Subcutaneous abdominal adipose tissue (tissue), 5 donors: ENCODE results near the gene PLIN3.
"Not testable (repeated sequence)": the region's sequence is repeated elsewhere in the genome, so short reads cannot be mapped to it uniquely, and the experiment has no call there.

Experiments
- H3K27ac ChIP-seq: one replicate; pipeline ENCODE4 v1.7.0; 2013; ENCODE audit warnings: low read depth, mild to moderate bottlenecking, inconsistent platforms, low read length, moderate library complexity
- H3K27me3 ChIP-seq, 5 donors: one replicate each; pipeline ENCODE4 v1.7.0; 2013; ENCODE audit warnings: low read length in 5 of 5, inconsistent platforms in 1 of 5; ENCODE audit not compliant: control insufficient read depth in 5 of 5, insufficient read depth in 4 of 5
- H3K36me3 ChIP-seq, 5 donors: one replicate each; pipeline ENCODE4 v1.7.0; 2013; ENCODE audit warnings: low read length in 5 of 5; ENCODE audit not compliant: control insufficient read depth in 5 of 5, insufficient read depth in 5 of 5
- H3K4me1 ChIP-seq, 5 donors: one replicate each; pipeline ENCODE4 v1.7.0; 2013; ENCODE audit warnings: low read length in 5 of 5, mild to moderate bottlenecking in 3 of 5, moderate library complexity in 1 of 5; ENCODE audit not compliant: control insufficient read depth in 5 of 5, insufficient read depth in 5 of 5
- H3K4me3 ChIP-seq, 5 donors: one replicate each; pipeline ENCODE4 v1.7.0; 2013; ENCODE audit warnings: low read length in 5 of 5, low read depth in 1 of 5
- H3K9ac ChIP-seq, 5 donors: one replicate each; pipeline ENCODE4 v1.7.0; 2013; ENCODE audit warnings: low read length in 5 of 5, mild to moderate bottlenecking in 4 of 5, moderate library complexity in 3 of 5
- H3K9me3 ChIP-seq, 5 donors: one replicate each; pipeline ENCODE4 v1.7.0; 2013; ENCODE audit warnings: low read length in 5 of 5; ENCODE audit not compliant: control insufficient read depth in 5 of 5
- donor health status: healthy.
- donor health status: healthy.
- donor health status: healthy.
- donor health status: healthy.
- donor health status: healthy.

PLIN3 gene

GRCh38 chr19:4909897-4910593, 42.6 kb upstream of the PLIN3 start:
- Histone ChIP-seq H3K36me3 (no peaks in the 10 kb centered on the region), H3K9ac (peak overlapping the region in 4 of 5 donors; percentile 4 to 56 (median 50)), H3K9me3 (no peaks in the 10 kb centered on the region), H3K27me3 (peaks cover 0 to 15% (median 8%) of the 10 kb centered on the region in 5 donors), H3K27ac (no peak overlapping the region), H3K4me1 (peaks cover 3 to 39% (median 30%) of the 10 kb centered on the region in 5 donors), H3K4me3 (peak overlapping the region; percentile 49 to 67 (median 55))

- Histone ChIP-seq H3K27ac (no peak within 1 kb of the TSS), H3K4me3 (peak within 1 kb of the TSS; percentile 49 to 67 (median 55)), H3K27me3 (peaks cover 0 to 12% (median 8%) of the 10 kb centered on the region in 5 donors), H3K9me3 (no peaks in the 10 kb centered on the region), H3K4me1 (peaks cover 3 to 32% (median 26%) of the 10 kb centered on the region in 5 donors), H3K36me3 (no peaks in the 10 kb centered on the region), H3K9ac (peak within 1 kb of the TSS in 3 of 5 donors; percentile 48 to 56 (median 51))
Measured at GRCh38 chr19:4909156-4909896, 41.9 kb upstream of the PLIN3 start, which contains the start of gene UHRF1. Gene UHRF1, plus strand, starts transcription at chr19:4909501. Its CDS starts 1,385 bp downstream, at chr19:4910886.

GRCh38 chr19:4908781-4909155, 41.3 kb upstream of the PLIN3 start:
- H3K4me3 ChIP-seq = no peak overlapping the region
- no peaks in the 10 kb centered on the region for H3K36me3 ChIP-seq
- H3K27me3 ChIP-seq = peaks cover 0 to 12% (median 8%) of the 10 kb centered on the region in 5 donors
- H3K4me1 ChIP-seq = peaks cover 3 to 32% (median 26%) of the 10 kb centered on the region in 5 donors
- H3K27ac ChIP-seq = no peak overlapping the region
- H3K9ac ChIP-seq = no peak overlapping the region
- H3K9me3 ChIP-seq = no peaks in the 10 kb centered on the region

- Histone ChIP-seq H3K27ac (no peak overlapping the region), H3K36me3 (no peaks in the 10 kb centered on the region), H3K4me1 (peaks cover 3 to 32% (median 26%) of the 10 kb centered on the region in 5 donors), H3K9ac (no peak overlapping the region), H3K27me3 (peaks cover 0 to 12% (median 8%) of the 10 kb centered on the region in 5 donors), H3K9me3 (no peaks in the 10 kb centered on the region), H3K4me3 (no peak overlapping the region)
Measured at GRCh38 chr19:4908360-4908759, 40.9 kb upstream of the PLIN3 start.

GRCh38 chr19:4906963-4907362, 39.5 kb upstream of the PLIN3 start:
- H3K27ac ChIP-seq = no peak overlapping the region
- H3K9ac ChIP-seq = no peak overlapping the region
- H3K36me3 ChIP-seq = no peaks in the 10 kb centered on the region
- peaks cover 3 to 27% (median 23%) of the 10 kb centered on the region in 5 donors for H3K4me1 ChIP-seq
- peaks cover 0 to 12% (median 8%) of the 10 kb centered on the region in 5 donors for H3K27me3 ChIP-seq
- H3K4me3 ChIP-seq = no peak overlapping the region
- no peaks in the 10 kb centered on the region for H3K9me3 ChIP-seq

- Histone ChIP-seq H3K27ac (no peak overlapping the region), H3K4me1 (peaks cover 0 to 7% (median 4%) of the 10 kb centered on the region in 5 donors), H3K36me3 (no peaks in the 10 kb centered on the region), H3K4me3 (no peak overlapping the region), H3K9me3 (no peaks in the 10 kb centered on the region), H3K27me3 (peaks cover 0 to 9% (median 5%) of the 10 kb centered on the region in 5 donors), H3K9ac (no peak overlapping the region)
Measured at GRCh38 chr19:4904481-4904880, 37.0 kb upstream of the PLIN3 start.

GRCh38 chr19:4902796-4903195, 35.3 kb upstream of the PLIN3 start, which contains the start of gene ARRDC5:
Gene ARRDC5, minus strand, starts transcription at chr19:4902896. Its CDS starts 71 bp downstream, at chr19:4902825.
- no peaks in the 10 kb centered on the region for H3K9me3 ChIP-seq
- H3K9ac ChIP-seq = no peak within 1 kb of the TSS
- no peaks in the 10 kb centered on the region for H3K4me1 ChIP-seq
- H3K27ac ChIP-seq = no peak within 1 kb of the TSS
- no peaks in the 10 kb centered on the region for H3K27me3 ChIP-seq
- H3K4me3 ChIP-seq = no peak within 1 kb of the TSS
- no peaks in the 10 kb centered on the region for H3K36me3 ChIP-seq

- not testable (repeated sequence) for H3K27ac ChIP-seq, H3K4me3 ChIP-seq, H3K27me3 ChIP-seq, H3K36me3 ChIP-seq, H3K9me3 ChIP-seq, H3K9ac ChIP-seq, H3K4me1 ChIP-seq
Measured at GRCh38 chr19:4900879-4901278, 33.4 kb upstream of the PLIN3 start.

GRCh38 chr19:4897146-4897545, 29.7 kb upstream of the PLIN3 start:
- Histone ChIP-seq H3K9me3 (no peaks in the 10 kb centered on the region), H3K27ac (no peak overlapping the region), H3K9ac (no peak overlapping the region), H3K4me1 (peaks cover 0 to 6% (median 0%) of the 10 kb centered on the region in 5 donors), H3K36me3 (no peaks in the 10 kb centered on the region), H3K27me3 (no peaks in the 10 kb centered on the region), H3K4me3 (no peak overlapping the region)

GRCh38 chr19:4896372-4896771, 28.9 kb upstream of the PLIN3 start:
- Histone ChIP-seq H3K4me3 (no peak overlapping the region), H3K27ac (no peak overlapping the region), H3K27me3 (peaks cover 0 to 1% (median 0%) of the 10 kb centered on the region in 5 donors), H3K9ac (no peak overlapping the region), H3K36me3 (no peaks in the 10 kb centered on the region), H3K9me3 (no peaks in the 10 kb centered on the region), H3K4me1 (peaks cover 0 to 6% (median 0%) of the 10 kb centered on the region in 5 donors)
